GM18861 (cell line): ENCODE data around the gene VEZF1.

ENCODE experiments used
- ATAC-seq: cut with Tn5 transposase; IDR thresholded peaks from one replicate; pipeline ENCODE4 v1.9.1; 2021; ENCODE audit not compliant: unreplicated experiment

The VEZF1 gene

GRCh38 chr17:57953219-57953618 is 34.8 kb downstream of the VEZF1 start:
- no peak for ATAC-seq

GRCh38 chr17:57949649-57950048 is 38.4 kb downstream of the VEZF1 start:
- ATAC-seq: no peak

- no peak for ATAC-seq
Measured at GRCh38 chr17:57948555-57949420, 39.3 kb downstream of the VEZF1 start.

- ATAC-seq: no peak
Measured at GRCh38 chr17:57948169-57948554, 39.9 kb downstream of the VEZF1 start.

GRCh38 chr17:57947369-57947768 is 40.7 kb downstream of the VEZF1 start:
- no peak for ATAC-seq

- ATAC-seq: peak; percentile 71
Measured at GRCh38 chr17:57946798-57947358, 41.2 kb downstream of the VEZF1 start.

- peak; percentile 3 for ATAC-seq
Measured at GRCh38 chr17:57945996-57946797, 41.9 kb downstream of the VEZF1 start.

GRCh38 chr17:57944908-57945307 is 43.1 kb downstream of the VEZF1 start:
- ATAC-seq: no peak

GRCh38 chr17:57943645-57944044 is 44.4 kb downstream of the VEZF1 start:
- no peak for ATAC-seq

- ATAC-seq: no peak
Measured at GRCh38 chr17:57943140-57943539, 44.9 kb downstream of the VEZF1 start.

- no peak for ATAC-seq
Measured at GRCh38 chr17:57941384-57942370, 46.4 kb downstream of the VEZF1 start.

GRCh38 chr17:57940653-57941329 is 47.3 kb downstream of the VEZF1 start:
- no peak for ATAC-seq

GRCh38 chr17:57940231-57940630 is 47.8 kb downstream of the VEZF1 start:
- no peak for ATAC-seq

GRCh38 chr17:57939797-57940196 is 48.3 kb downstream of the VEZF1 start:
- peak; percentile 73 for ATAC-seq

- ATAC-seq: no peak
Measured at GRCh38 chr17:57938061-57938502, 50.0 kb downstream of the VEZF1 start.

- ATAC-seq: no peak
Measured at GRCh38 chr17:57937492-57937891, 50.6 kb downstream of the VEZF1 start.

- no peak for ATAC-seq
Measured at GRCh38 chr17:57935833-57936807, 51.9 kb downstream of the VEZF1 start.

- no peak for ATAC-seq
Measured at GRCh38 chr17:57931488-57932137, 56.4 kb downstream of the VEZF1 start.
